Fibroblast of lung (primary cell): Measurements from ENCODE around the gene SEC22B. TPM values are rescaled to one million over a fixed set of nuclear protein-coding genes. Genes with fewer than 3 reads are reported as not detected.
"Not testable (repeated sequence)": the region's sequence is repeated elsewhere in the genome, so short reads cannot be mapped to it uniquely, and the experiment has no call there.

ENCODE experiments used
- DNase-seq, 2 donors: peaks; one replicate each; pipeline versions ENCODE4 v3.0.0 to v3.0.0-alpha.2; 2010; ENCODE audit warnings: low read depth in 2 of 2
- H2AFZ ChIP-seq: 2 replicates; pipeline ENCODE4 v1.5.1; 2012; ENCODE audit warnings: low read length, control low read depth, inconsistent platforms
- H3K27ac ChIP-seq: 2 replicates; pipeline ENCODE4 v1.5.1; 2011; ENCODE audit warnings: low read length, control low read depth; ENCODE audit not compliant: insufficient read depth
- H3K27me3 ChIP-seq: 2 replicates; pipeline ENCODE4 v1.5.1; 2011; ENCODE audit warnings: mild to moderate bottlenecking, low read length; ENCODE audit not compliant: control insufficient read depth, insufficient read depth
- H3K36me3 ChIP-seq: 2 replicates; pipeline ENCODE4 v1.5.1; 2011; ENCODE audit warnings: low read length; ENCODE audit not compliant: control insufficient read depth, insufficient read depth
- H3K4me1 ChIP-seq: 2 replicates; pipeline ENCODE4 v1.5.1; 2011; ENCODE audit warnings: low read length; ENCODE audit not compliant: control insufficient read depth, insufficient read depth; ENCODE audit errors: extremely low read depth
- H3K4me2 ChIP-seq: 2 replicates; pipeline ENCODE4 v1.5.1; 2011; ENCODE audit warnings: low read length, control low read depth; ENCODE audit not compliant: insufficient read depth; ENCODE audit errors: extremely low read depth
- H3K4me3 ChIP-seq, 4 experiments: fragments of 200-600 bp in 1 of 4; sonication (generic) in 1 of 4; replicated peaks in 1 of 4; 2 replicates each; pipeline ENCODE4 v1.5.1; 2011 to 2016; ENCODE audit warnings: low read length in 4 of 4, low read depth in 3 of 4, mild to moderate bottlenecking in 3 of 4, control low read depth in 2 of 4, inconsistent platforms in 1 of 4, mixed read lengths in 1 of 4; ENCODE audit not compliant: insufficient read depth in 1 of 4; ENCODE audit errors: control extremely low read depth in 1 of 4
- H3K79me2 ChIP-seq: 2 replicates; pipeline ENCODE4 v1.5.1; 2012; ENCODE audit warnings: mild to moderate bottlenecking, low read length, inconsistent platforms; ENCODE audit not compliant: control insufficient read depth, insufficient read depth
- H3K9ac ChIP-seq: 2 replicates; pipeline ENCODE4 v1.5.1; 2011; ENCODE audit warnings: mild to moderate bottlenecking, low read length, control low read depth; ENCODE audit not compliant: insufficient read depth
- H3K9me3 ChIP-seq: 2 replicates; pipeline ENCODE4 v1.5.1; 2012; ENCODE audit warnings: low read depth, low read length; ENCODE audit not compliant: control insufficient read depth, insufficient read depth
- H4K20me1 ChIP-seq: 2 replicates; pipeline ENCODE4 v1.5.1; 2011; ENCODE audit warnings: low read length; ENCODE audit not compliant: control insufficient read depth, insufficient read depth; ENCODE audit errors: extremely low read depth
- EZH2 ChIP-seq: IDR thresholded peaks from 2 replicates; pipeline ENCODE4 v1.5.1; 2012; ENCODE audit warnings: low read length, control low read depth, mild to moderate bottlenecking; ENCODE audit errors: missing control alignments
- polyA plus RNA-seq, 2 donors: library from polyadenylated mRNA; depleted of rRNA in 1 of 2; stranded (reverse) in 1 of 2; unstranded in 1 of 2; fragments of >200 nt; gene quantifications; 2 replicates each; pipeline ENCODE4 v1.2.1, GENCODE V29; 2011 to 2012; ENCODE audit warnings: missing spikeins in 1 of 2
- total RNA-seq: library from RNA; depleted of rRNA; stranded (reverse); fragments of >200 nt; gene quantifications from 2 replicates; pipeline ENCODE4 v1.2.1, GENCODE V29; 2014
- TF ChIP-seq, protein P1 (sequence below), 2 donors: IDR thresholded peaks in 1 of 2; conservative IDR thresholded peaks in 1 of 2; 1 replicate in 1 of 2; 2 replicates in 1 of 2; pipeline ENCODE4 v1.5.1; 2011 to 2012; ENCODE audit warnings: low read length in 2 of 2, control low read depth in 1 of 2, inconsistent platforms in 1 of 2, low read depth in 1 of 2, mild to moderate bottlenecking in 1 of 2

SEC22B gene
- total and polyA plus RNA-seq, 2 donors (not counting 1 experiment from before 2014, with no cell fraction given) = 71.3 to 74.5 TPM

DNA sequence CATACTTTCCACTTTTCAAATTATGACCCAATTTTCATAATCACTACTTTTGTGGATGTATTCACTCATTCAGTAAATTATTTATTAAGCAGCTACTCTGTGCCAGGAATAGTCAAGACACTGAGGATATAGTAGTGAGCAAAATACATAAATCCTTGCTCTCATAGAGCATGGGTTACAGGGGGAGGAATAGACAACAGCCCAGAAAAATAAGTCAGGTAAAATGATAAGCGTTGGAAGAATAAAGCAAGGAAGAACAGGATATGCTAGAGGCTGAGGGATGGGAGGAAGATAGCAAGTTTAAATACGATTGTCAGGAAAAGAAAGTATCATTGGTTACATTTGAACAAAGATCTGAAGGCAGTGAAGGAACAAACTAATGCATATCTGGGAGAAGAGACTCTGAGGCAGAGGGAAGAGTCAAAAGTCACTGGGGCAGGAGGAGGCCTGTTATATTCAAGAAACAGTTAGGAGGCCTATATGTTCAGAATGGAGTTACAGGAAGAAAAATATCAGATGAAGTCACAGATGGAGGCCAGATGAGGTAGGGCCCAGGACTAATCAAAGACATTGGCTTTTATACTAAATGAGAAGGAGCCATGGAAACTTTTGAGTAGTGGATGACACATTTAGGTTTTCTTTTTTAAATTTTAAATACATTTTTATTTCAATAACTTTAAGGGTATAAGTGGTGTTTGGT is 42.9 kb downstream of the SEC22B start:
- Histone ChIP-seq H3K27ac (no peak overlapping the region), H3K4me3 (no peak overlapping the region), H3K79me2 (no peaks in the 10 kb centered on the region), H3K9me3 (no peaks in the 10 kb centered on the region), H3K9ac (no peak overlapping the region), H3K4me2 (no peak overlapping the region), H4K20me1 (no peaks in the 10 kb centered on the region), H3K27me3 (no peaks in the 10 kb centered on the region), H3K4me1 (peaks cover 2% of the 10 kb centered on the region), H2AFZ (no peak overlapping the region), H3K36me3 (no peaks in the 10 kb centered on the region)
- DNase-seq = no peak
- TF ChIP-seq, protein P1, sequence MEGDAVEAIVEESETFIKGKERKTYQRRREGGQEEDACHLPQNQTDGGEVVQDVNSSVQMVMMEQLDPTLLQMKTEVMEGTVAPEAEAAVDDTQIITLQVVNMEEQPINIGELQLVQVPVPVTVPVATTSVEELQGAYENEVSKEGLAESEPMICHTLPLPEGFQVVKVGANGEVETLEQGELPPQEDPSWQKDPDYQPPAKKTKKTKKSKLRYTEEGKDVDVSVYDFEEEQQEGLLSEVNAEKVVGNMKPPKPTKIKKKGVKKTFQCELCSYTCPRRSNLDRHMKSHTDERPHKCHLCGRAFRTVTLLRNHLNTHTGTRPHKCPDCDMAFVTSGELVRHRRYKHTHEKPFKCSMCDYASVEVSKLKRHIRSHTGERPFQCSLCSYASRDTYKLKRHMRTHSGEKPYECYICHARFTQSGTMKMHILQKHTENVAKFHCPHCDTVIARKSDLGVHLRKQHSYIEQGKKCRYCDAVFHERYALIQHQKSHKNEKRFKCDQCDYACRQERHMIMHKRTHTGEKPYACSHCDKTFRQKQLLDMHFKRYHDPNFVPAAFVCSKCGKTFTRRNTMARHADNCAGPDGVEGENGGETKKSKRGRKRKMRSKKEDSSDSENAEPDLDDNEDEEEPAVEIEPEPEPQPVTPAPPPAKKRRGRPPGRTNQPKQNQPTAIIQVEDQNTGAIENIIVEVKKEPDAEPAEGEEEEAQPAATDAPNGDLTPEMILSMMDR (conservative IDR thresholded peaks at IDR 0.05 in 1 of 2, IDR thresholded peaks at IDR 0.05 in 1 of 2; ENCODE audit: low read depth in 1 of 2, low read length in 2 of 2) = no peak
- no peak for TF ChIP-seq EZH2

DNA sequence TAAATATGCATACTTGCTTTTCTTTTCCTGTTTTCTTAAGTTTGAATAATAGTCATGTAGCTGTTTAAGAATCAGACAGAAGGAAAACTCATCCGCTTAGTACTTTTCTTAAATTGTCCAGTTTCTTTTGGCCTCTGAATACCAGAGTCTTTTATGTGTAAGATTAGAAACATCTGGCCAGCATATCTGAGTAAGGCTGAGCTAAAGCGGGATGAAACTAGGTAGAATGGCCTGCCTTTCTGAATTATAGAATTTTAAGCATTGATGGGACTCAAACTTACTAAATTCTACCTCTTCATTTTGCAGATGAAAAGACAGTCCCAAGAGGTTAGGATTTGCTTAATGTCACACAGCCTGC is 43.9 kb downstream of the SEC22B start:
- H3K9me3 ChIP-seq, H3K4me1 ChIP-seq, DNase-seq, H3K4me3 ChIP-seq, H3K27me3 ChIP-seq, H3K9ac ChIP-seq, H3K27ac ChIP-seq, H3K4me2 ChIP-seq, H3K79me2 ChIP-seq, H4K20me1 ChIP-seq, H3K36me3 ChIP-seq, H2AFZ ChIP-seq: not testable (repeated sequence)

DNA sequence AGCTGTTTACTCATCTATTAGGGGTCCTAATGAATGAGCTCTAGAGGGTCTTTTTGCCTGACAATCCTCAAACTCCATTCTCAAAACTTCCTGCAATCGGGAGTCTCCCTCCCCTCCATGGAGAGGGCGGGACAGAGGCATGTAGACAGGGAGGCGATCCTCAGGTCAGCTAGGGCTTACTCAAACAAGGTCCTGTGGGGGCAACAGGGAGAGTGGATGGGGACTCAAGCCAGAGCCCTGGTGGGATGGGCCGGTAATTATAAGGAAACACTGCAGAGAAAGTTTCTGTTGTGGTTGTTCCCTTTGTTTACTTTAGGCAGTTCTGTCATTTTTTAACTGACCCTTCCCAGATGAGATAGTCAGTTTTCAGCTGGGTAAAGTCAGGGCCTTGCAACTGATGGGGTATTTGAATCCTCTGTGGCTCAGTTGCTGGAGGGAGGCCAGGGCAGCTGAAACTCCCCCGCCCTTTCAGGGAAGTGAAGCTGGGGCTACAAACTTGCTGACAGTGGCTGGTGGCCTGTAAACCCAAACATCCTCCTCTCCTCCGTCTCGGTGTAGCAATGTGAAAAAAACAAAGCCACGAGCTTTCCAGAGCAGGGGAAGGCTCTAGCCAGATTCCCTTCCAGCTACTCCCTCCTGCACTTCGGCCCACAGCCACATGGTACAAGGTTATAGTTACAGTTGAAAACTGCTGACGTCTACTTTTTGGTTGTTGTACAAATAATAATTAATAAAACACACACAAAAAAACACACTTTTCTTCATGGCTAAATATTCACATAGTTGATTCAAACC is 44.5 kb downstream of the SEC22B start:
- H4K20me1 ChIP-seq, H3K4me2 ChIP-seq, H3K27me3 ChIP-seq, H3K79me2 ChIP-seq, H2AFZ ChIP-seq, H3K4me1 ChIP-seq, H3K9me3 ChIP-seq, H3K9ac ChIP-seq, H3K36me3 ChIP-seq, H3K4me3 ChIP-seq: not testable (repeated sequence)
- DNase-seq = peak; percentile 66 to 94
- H3K27ac ChIP-seq = peak overlapping the region; percentile 50

DNA sequence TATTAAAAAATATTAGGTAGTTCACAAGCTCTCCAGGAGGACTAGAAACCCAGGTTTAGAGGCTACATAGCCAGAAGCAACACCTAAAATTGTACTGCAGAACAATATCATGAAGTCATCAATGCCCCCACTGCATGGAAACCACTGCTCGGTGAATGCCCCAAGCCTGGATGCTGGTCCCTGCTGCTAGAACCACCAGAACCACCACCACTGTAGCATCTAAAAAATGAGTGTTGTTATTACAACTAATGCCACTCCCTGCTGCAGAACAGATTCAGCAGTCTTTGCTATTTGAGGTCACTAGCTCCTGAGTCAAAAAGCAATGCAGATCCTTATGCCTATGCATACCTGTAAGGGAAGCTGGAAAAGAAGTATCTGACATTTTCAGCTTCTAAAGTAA is 48.4 kb downstream of the SEC22B start:
- H3K79me2 ChIP-seq, H3K27ac ChIP-seq: not testable (repeated sequence)

DNA sequence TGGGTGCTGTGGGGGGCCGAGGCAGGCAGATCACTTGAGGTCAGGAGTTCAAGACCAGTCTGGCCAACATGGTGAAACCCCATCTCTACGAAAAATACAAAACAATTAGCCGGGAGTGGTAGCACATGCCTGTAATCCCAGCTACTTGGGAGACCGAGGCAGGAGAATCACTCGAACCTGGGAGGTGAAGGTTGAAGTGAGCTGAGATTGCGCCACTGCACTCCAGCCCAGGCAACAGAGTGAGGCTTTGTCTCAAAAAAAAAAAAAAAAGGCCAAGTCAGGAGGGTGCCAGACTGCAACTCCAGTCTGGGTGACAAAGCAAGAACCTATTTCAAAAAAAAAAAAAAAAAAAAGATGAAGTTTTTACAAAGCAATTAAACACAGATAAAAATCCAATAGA is 50.1 kb downstream of the SEC22B start:
- H2AFZ ChIP-seq, DNase-seq, H3K36me3 ChIP-seq, H3K27ac ChIP-seq, H3K4me3 ChIP-seq, H3K4me2 ChIP-seq, H3K9me3 ChIP-seq, H4K20me1 ChIP-seq, H3K79me2 ChIP-seq, H3K27me3 ChIP-seq, H3K4me1 ChIP-seq, H3K9ac ChIP-seq: not testable (repeated sequence)

More for the DNA sequence above, 48.4 kb downstream of the SEC22B start:
- H4K20me1 ChIP-seq, H3K27me3 ChIP-seq, H3K9me3 ChIP-seq, H3K4me1 ChIP-seq, H3K4me2 ChIP-seq, H3K36me3 ChIP-seq, H3K9ac ChIP-seq, H2AFZ ChIP-seq, H3K4me3 ChIP-seq, DNase-seq: not testable (repeated sequence)

DNA sequence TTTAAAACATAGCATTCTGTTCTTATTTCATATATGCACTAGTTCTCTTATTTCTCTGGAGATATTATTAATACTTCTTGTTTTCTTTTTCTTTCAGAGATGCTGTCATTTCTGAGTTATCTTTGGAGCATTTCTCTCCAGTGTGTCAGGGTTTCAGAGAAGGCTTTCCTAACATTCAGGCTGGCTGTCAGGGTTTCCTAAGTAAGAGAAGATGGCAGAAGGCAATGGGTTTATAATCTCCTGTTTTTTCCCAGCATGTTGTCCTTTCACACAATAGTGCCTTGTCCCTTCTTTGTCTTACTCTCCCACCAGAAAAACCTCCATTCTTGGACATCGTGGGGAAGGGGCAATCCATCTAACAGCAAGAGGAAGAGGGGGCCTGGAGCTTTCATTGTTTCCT is 51.7 kb downstream of the SEC22B start:
- not testable (repeated sequence) for DNase-seq

More for the DNA sequence above, 51.7 kb downstream of the SEC22B start:
- not testable (repeated sequence) for H3K27me3 ChIP-seq, H3K9ac ChIP-seq, H3K4me3 ChIP-seq, H3K36me3 ChIP-seq, H4K20me1 ChIP-seq, H3K4me1 ChIP-seq, H3K9me3 ChIP-seq, H3K79me2 ChIP-seq, H3K4me2 ChIP-seq, H3K27ac ChIP-seq, H2AFZ ChIP-seq
